NCI-H2081 (cell line): ENCODE data around the gene KIF6.
"Not testable (repeated sequence)": the region's sequence is repeated elsewhere in the genome, so short reads cannot be mapped to it uniquely, and the experiment has no call there.

Source experiments
- DNase-seq, 2 experiments: peaks; one replicate each; lab custom pipeline; 2025; lab: John Stamatoyannopoulos, UW

Gene KIF6

GRCh38 chr6:39553860-39554802 is 171.1 kb downstream of the KIF6 start:
- DNase-seq = no peak

GRCh38 chr6:39553029-39553428 is 172.2 kb downstream of the KIF6 start:
- DNase-seq = no peak

GRCh38 chr6:39550191-39550590 is 175.0 kb downstream of the KIF6 start:
- DNase-seq = no peak

GRCh38 chr6:39546731-39547130 is 178.5 kb downstream of the KIF6 start:
- no peak for DNase-seq

- no peak for DNase-seq
Observed at GRCh38 chr6:39543950-39544349, 181.3 kb downstream of the KIF6 start.

GRCh38 chr6:39543095-39543494 is 182.1 kb downstream of the KIF6 start:
- no peak for DNase-seq

GRCh38 chr6:39540454-39540853 is 184.8 kb downstream of the KIF6 start:
- DNase-seq = no peak

GRCh38 chr6:39530201-39530759 is 194.9 kb downstream of the KIF6 start:
- no peak for DNase-seq

GRCh38 chr6:39527792-39528564 is 197.2 kb downstream of the KIF6 start:
- DNase-seq = no peak

GRCh38 chr6:39524007-39524406 is 201.2 kb downstream of the KIF6 start:
- DNase-seq = no peak

- no peak for DNase-seq
Observed at GRCh38 chr6:39521958-39522357, 203.2 kb downstream of the KIF6 start.

GRCh38 chr6:39520916-39521315 is 204.3 kb downstream of the KIF6 start:
- DNase-seq = no peak

- no peak for DNase-seq
Observed at GRCh38 chr6:39520411-39520810, 204.8 kb downstream of the KIF6 start.

GRCh38 chr6:39518221-39518620 is 207.0 kb downstream of the KIF6 start:
- no peak for DNase-seq

- no peak for DNase-seq
Observed at GRCh38 chr6:39517756-39518155, 207.5 kb downstream of the KIF6 start.

- no peak for DNase-seq
Observed at GRCh38 chr6:39516471-39516870, 208.7 kb downstream of the KIF6 start.

GRCh38 chr6:39515471-39515870 is 209.7 kb downstream of the KIF6 start:
- no peak for DNase-seq

GRCh38 chr6:39515006-39515405 is 210.2 kb downstream of the KIF6 start:
- DNase-seq = no peak

- DNase-seq = not testable (repeated sequence)
Observed at GRCh38 chr6:39509831-39510230, 215.4 kb downstream of the KIF6 start.

- DNase-seq = no peak
Observed at GRCh38 chr6:39508515-39508914, 216.7 kb downstream of the KIF6 start.

GRCh38 chr6:39507331-39507998 is 217.7 kb downstream of the KIF6 start:
- no peak for DNase-seq

GRCh38 chr6:39502362-39502955 is 222.7 kb downstream of the KIF6 start:
- not testable (repeated sequence) for DNase-seq
